ENCODE results near the gene STRA8.

GRCh38 chr7:135239263-135239662 is 5.6 kb downstream of the STRA8 start:
- TF ChIP-seq CTCF (IDR thresholded peaks at IDR 0.05): no peak
- TF ChIP-seq POLR2A (IDR thresholded peaks at IDR 0.05): no peak

All from uterus (tissue), 2 donors.